IMR-90 (cell line): ENCODE data around the gene RHEX. TPM values are rescaled to one million over a fixed set of nuclear protein-coding genes. Genes with fewer than 3 reads are reported as not detected.

ENCODE experiments used
- ATAC-seq: fragments of 200-7000 bp; cut with Tn5 transposase; 2 replicates; pipeline ENCODE4 v1.9.1; 2020; ENCODE audit warnings: low read depth, mild to moderate bottlenecking, moderate library complexity
- BruUV-seq: library from RNA; stranded (reverse); fragments of 400-500 nt; replicated peaks from 2 replicates; lab custom pipeline; 2021; lab: Mats Ljungman, UMichigan
- CTCF ChIA-PET: fragments of 300-600 bp; formaldehyde crosslinking; extraction: SDS; loops from one replicate; lab custom pipeline; 2021; ENCODE audit warnings: antibody characterized with exemption; lab: Yijun Ruan, JAX
- POLR2A ChIA-PET: fragments of 300-600 bp; sonication (Branson Sonifier 250); formaldehyde crosslinking; loops from one replicate; lab custom pipeline; 2022; ENCODE audit warnings: antibody characterized with exemption; ENCODE audit not compliant: unreplicated experiment; lab: Charles Lee
- DNase-seq: peaks from one replicate; pipeline ENCODE4 v3.0.0; 2013
- H2AFZ ChIP-seq: replicated peaks from 2 replicates; pipeline ENCODE3; 2013; ENCODE audit warnings: low read length, mild to moderate bottlenecking; ENCODE audit not compliant: poor library complexity
- H2AK5ac ChIP-seq: 2 replicates; pipeline ENCODE4 v1.6.1; 2013; ENCODE audit warnings: low read depth, low read length, inconsistent platforms
- H2AK9ac ChIP-seq: replicated peaks from 2 replicates; pipeline ENCODE3; 2013; ENCODE audit warnings: mild to moderate bottlenecking, low read depth, low read length, moderate library complexity; ENCODE audit not compliant: poor library complexity
- H2BK120ac ChIP-seq: 2 replicates; pipeline ENCODE4 v1.6.1; 2013; ENCODE audit warnings: low read depth, low read length, inconsistent platforms
- H2BK15ac ChIP-seq: 3 replicates; pipeline ENCODE4 v1.6.1; 2013; ENCODE audit warnings: low read depth, low read length, inconsistent platforms
- H2BK20ac ChIP-seq: 2 replicates; pipeline ENCODE4 v1.6.1; 2013; ENCODE audit warnings: low read depth, mild to moderate bottlenecking, inconsistent platforms, low read length, moderate library complexity
- H2BK5ac ChIP-seq: 2 replicates; pipeline ENCODE4 v1.6.1; 2013; ENCODE audit warnings: mild to moderate bottlenecking, low read depth, low read length, inconsistent platforms; ENCODE audit not compliant: poor library complexity, severe bottlenecking
- H3K14ac ChIP-seq: replicated peaks from 2 replicates; pipeline ENCODE4 v1.6.1; 2013; ENCODE audit warnings: low read depth, low read length, inconsistent platforms
- H3K18ac ChIP-seq: 2 replicates; pipeline ENCODE4 v1.6.1; 2013; ENCODE audit warnings: low read depth, low read length, control low read depth
- H3K23ac ChIP-seq: 2 replicates; pipeline ENCODE4 v1.6.1; 2013; ENCODE audit warnings: low read depth, low read length, inconsistent platforms
- H3K27ac ChIP-seq: 2 replicates; pipeline ENCODE4 v1.5.1; 2013; ENCODE audit warnings: mild to moderate bottlenecking, control low read depth, low read length; ENCODE audit not compliant: insufficient read depth
- H3K27me3 ChIP-seq: 2 replicates; pipeline ENCODE4 v1.6.1; 2013; ENCODE audit warnings: low read length; ENCODE audit not compliant: control insufficient read depth, insufficient read depth
- H3K36me3 ChIP-seq: 2 replicates; pipeline ENCODE4 v1.6.1; 2013; ENCODE audit warnings: low read length, mixed read lengths; ENCODE audit not compliant: control insufficient read depth, insufficient read depth
- H3K4ac ChIP-seq: 2 replicates; pipeline ENCODE4 v1.6.1; 2013; ENCODE audit warnings: low read depth, low read length, inconsistent platforms
- H3K4me1 ChIP-seq: 2 replicates; pipeline ENCODE4 v1.6.1; 2013; ENCODE audit warnings: low read length, mixed read lengths; ENCODE audit not compliant: control insufficient read depth, insufficient read depth
- H3K4me2 ChIP-seq: 2 replicates; pipeline ENCODE4 v1.6.1; 2013; ENCODE audit warnings: low read depth, mild to moderate bottlenecking, control low read depth, low read length, moderate library complexity
- H3K4me3 ChIP-seq: 2 replicates; pipeline ENCODE4 v1.5.1; 2013; ENCODE audit warnings: low read depth, mild to moderate bottlenecking, control low read depth, low read length, moderate library complexity; ENCODE audit not compliant: insufficient read depth
- H3K56ac ChIP-seq: 2 replicates; pipeline ENCODE4 v1.6.1; 2013; ENCODE audit warnings: low read length, inconsistent platforms; ENCODE audit not compliant: insufficient read depth; ENCODE audit errors: extremely low read depth
- H3K79me1 ChIP-seq, 2 experiments: 2 replicates each; pipeline ENCODE4 v1.6.1; 2013; ENCODE audit warnings: low read length in 2 of 2, inconsistent platforms in 1 of 2, low read depth in 1 of 2
- H3K9ac ChIP-seq: 2 replicates; pipeline ENCODE4 v1.6.1; 2013; ENCODE audit warnings: low read depth, low read length, control low read depth
- H3K9me1 ChIP-seq: 2 replicates; pipeline ENCODE4 v1.6.1; 2013; ENCODE audit warnings: low read length, inconsistent platforms; ENCODE audit not compliant: insufficient read depth
- H3K9me3 ChIP-seq: 2 replicates; pipeline ENCODE4 v1.6.1; 2013; ENCODE audit warnings: low read length; ENCODE audit not compliant: control insufficient read depth, insufficient read depth
- H4K20me1 ChIP-seq: 2 replicates; pipeline ENCODE4 v1.6.1; 2013; ENCODE audit warnings: low read length, inconsistent platforms; ENCODE audit not compliant: insufficient read depth
- H4K5ac ChIP-seq: 2 replicates; pipeline ENCODE4 v1.6.1; 2013; ENCODE audit warnings: mild to moderate bottlenecking, low read depth, low read length, control low read depth
- H4K8ac ChIP-seq, 2 experiments: 2 replicates each; pipeline ENCODE4 v1.6.1; 2013; ENCODE audit warnings: low read depth in 2 of 2, low read length in 2 of 2, control low read depth in 1 of 2, inconsistent platforms in 1 of 2
- H4K91ac ChIP-seq: 2 replicates; pipeline ENCODE4 v1.6.1; 2013; ENCODE audit warnings: low read depth, low read length, inconsistent platforms; ENCODE audit not compliant: insufficient read depth
- ELK1 ChIP-seq: fragments of 150-350 bp; IDR thresholded peaks from 2 replicates; pipeline ENCODE4 v1.6.1; 2016; ENCODE audit warnings: low read depth, mild to moderate bottlenecking, low read length, moderate library complexity, borderline replicate concordance
- FOS ChIP-seq: fragments of 150-350 bp; IDR thresholded peaks from 2 replicates; pipeline ENCODE4 v1.6.1; 2016; ENCODE audit warnings: low read depth, low read length
- MAFK ChIP-seq: IDR thresholded peaks from 2 replicates; pipeline ENCODE4 v1.6.1; 2012; ENCODE audit warnings: low read depth, low read length, improper control_type of control experiment
- MAZ ChIP-seq: IDR thresholded peaks from 2 replicates; pipeline ENCODE4 v1.6.1; 2012; ENCODE audit warnings: low read depth, mild to moderate bottlenecking, low read length, improper control_type of control experiment, moderate library complexity, borderline replicate concordance
- NFE2L2 ChIP-seq: fragments of 150-350 bp; IDR thresholded peaks from 2 replicates; pipeline ENCODE4 v1.6.1; 2016; ENCODE audit warnings: low read depth, mild to moderate bottlenecking, low read length
- RFX5 ChIP-seq: IDR thresholded peaks from 2 replicates; pipeline ENCODE4 v1.8.0; 2012; ENCODE audit warnings: low read depth, mild to moderate bottlenecking, low read length, moderate library complexity
- USF2 ChIP-seq: fragments of 150-350 bp; IDR thresholded peaks from 2 replicates; pipeline ENCODE4 v1.6.1; 2017; ENCODE audit warnings: mild to moderate bottlenecking, antibody characterized with exemption, low read length, low read depth
- WGBS, 2 experiments: methylation state at CpG; one replicate each; pipeline versions ENCODE4 v1.1.5 to v1.1.7; 2013; ENCODE audit warnings: missing lambda C conversion rate in 2 of 2; ENCODE audit not compliant: insufficient read length in 1 of 2; ENCODE audit errors: extremely low coverage in 2 of 2; 5-methylcytosine and 5-hydroxymethylcytosine counted together
- dilution Hi-C: fragments of 300-500 bp; cut with HindIII; formaldehyde crosslinking; loops from one replicate; pipeline ENCODE4 v1.14.3; 2018; ENCODE audit warnings: low sequenced_read_pairs; ENCODE audit not compliant: unreplicated experiment
- in situ Hi-C: fragments of 300-500 bp; cut with MboI; formaldehyde crosslinking; loops from 3 replicates; pipeline ENCODE4 v1.14.3; 2019; ENCODE audit warnings: low sequenced_read_pairs, inconsistent platforms, mixed read lengths
- intact Hi-C: fragments of 100-400 bp; cut with micrococcal nuclease; formaldehyde crosslinking; loops from 2 replicates; pipeline ENCODE4 v1.10.0; 2022
- polyA plus RNA-seq, 3 experiments: library from polyadenylated mRNA; depleted of rRNA; stranded (reverse); fragments of >200 nt; gene quantifications; 2 replicates each; pipeline ENCODE4 v1.2.3, GENCODE V29; 2012; ENCODE audit warnings: low replicate concordance in 1 of 3
- total RNA-seq: library from RNA; depleted of rRNA; stranded (reverse); fragments of >200 nt; gene quantifications from 2 replicates; pipeline ENCODE4 v1.2.3, GENCODE V29; 2012

The RHEX gene
- total and polyA plus RNA-seq, 2 of the 4 experiments (the other 2 are of a cell fraction): not detected

- in situ Hi-C loops (loop anchor here (25.0 kb wide), 1 partner anchor 450 kb away; no protein-coding TSS in a partner anchor), dilution Hi-C loops (no loop called here), intact Hi-C loops (no loop called here)
- Histone ChIP-seq H4K5ac (no peak overlapping the region), H4K8ac (no peak overlapping the region), H3K4me2 (no peak overlapping the region), H4K20me1 (no peaks in the 10 kb centered on the region), H3K4me1 (no peaks in the 10 kb centered on the region), H3K9ac (no peak overlapping the region), H2BK120ac (no peak overlapping the region), H2AK9ac (no peak overlapping the region), H3K9me1 (no peaks in the 10 kb centered on the region), H3K56ac (no peak overlapping the region), H3K36me3 (no peaks in the 10 kb centered on the region), H3K4me3 (no peak overlapping the region), H2AFZ (no peak overlapping the region), H2BK20ac (no peak overlapping the region), H3K27me3 (peaks cover 71% of the 10 kb centered on the region), H2BK5ac (no peak overlapping the region), H2BK15ac (no peak overlapping the region), H3K79me1 (no peaks in the 10 kb centered on the region), H3K27ac (no peak overlapping the region), H3K14ac (no peak overlapping the region), H4K91ac (no peak overlapping the region), H3K9me3 (no peaks in the 10 kb centered on the region), H3K18ac (no peak overlapping the region), H2AK5ac (no peak overlapping the region), H3K4ac (no peak overlapping the region), H3K23ac (no peak overlapping the region)
- ATAC-seq (no peak), DNase-seq (no peak)
- BruUV-seq: no TSS peak
- TF ChIP-seq MAFK (no peak), ELK1 (no peak), FOS (no peak), MAZ (no peak), USF2 (no peak), RFX5 (no peak), NFE2L2 (no peak)
- ChIA-PET POLR2A (no interaction called here), CTCF (no interaction called here)
- 64% methylated on average over 5 of the region's 9 CpGs; no CpG with 5 or more reads in 1 of the 2 experiments for WGBS, 2 experiments
Observed at GRCh38 chr1:206112600-206113301, 59.8 kb downstream of the RHEX start.
